IMR-90 (cell line): ENCODE data around the gene TBC1D12. TPM values are rescaled to one million over a fixed set of nuclear protein-coding genes. Genes with fewer than 3 reads are reported as not detected.

Source experiments
- ATAC-seq: fragments of 200-7000 bp; cut with Tn5 transposase; 2 replicates; pipeline ENCODE4 v1.9.1; 2020; ENCODE audit warnings: low read depth, mild to moderate bottlenecking, moderate library complexity
- BruUV-seq: library from RNA; stranded (reverse); fragments of 400-500 nt; replicated peaks from 2 replicates; lab custom pipeline; 2021; lab: Mats Ljungman, UMichigan
- CTCF ChIA-PET: fragments of 300-600 bp; formaldehyde crosslinking; extraction: SDS; loops from one replicate; lab custom pipeline; 2021; ENCODE audit warnings: antibody characterized with exemption; lab: Yijun Ruan, JAX
- POLR2A ChIA-PET: fragments of 300-600 bp; sonication (Branson Sonifier 250); formaldehyde crosslinking; loops from one replicate; lab custom pipeline; 2022; ENCODE audit warnings: antibody characterized with exemption; ENCODE audit not compliant: unreplicated experiment; lab: Charles Lee
- DNase-seq: peaks from one replicate; pipeline ENCODE4 v3.0.0; 2013
- H2AFZ ChIP-seq: replicated peaks from 2 replicates; pipeline ENCODE3; 2013; ENCODE audit warnings: low read length, mild to moderate bottlenecking; ENCODE audit not compliant: poor library complexity
- H2AK5ac ChIP-seq: 2 replicates; pipeline ENCODE4 v1.6.1; 2013; ENCODE audit warnings: low read depth, low read length, inconsistent platforms
- H2AK9ac ChIP-seq: replicated peaks from 2 replicates; pipeline ENCODE3; 2013; ENCODE audit warnings: mild to moderate bottlenecking, low read depth, low read length, moderate library complexity; ENCODE audit not compliant: poor library complexity
- H2BK120ac ChIP-seq: 2 replicates; pipeline ENCODE4 v1.6.1; 2013; ENCODE audit warnings: low read depth, low read length, inconsistent platforms
- H2BK15ac ChIP-seq: 3 replicates; pipeline ENCODE4 v1.6.1; 2013; ENCODE audit warnings: low read depth, low read length, inconsistent platforms
- H2BK20ac ChIP-seq: 2 replicates; pipeline ENCODE4 v1.6.1; 2013; ENCODE audit warnings: low read depth, mild to moderate bottlenecking, inconsistent platforms, low read length, moderate library complexity
- H2BK5ac ChIP-seq: 2 replicates; pipeline ENCODE4 v1.6.1; 2013; ENCODE audit warnings: mild to moderate bottlenecking, low read depth, low read length, inconsistent platforms; ENCODE audit not compliant: poor library complexity, severe bottlenecking
- H3K14ac ChIP-seq: replicated peaks from 2 replicates; pipeline ENCODE4 v1.6.1; 2013; ENCODE audit warnings: low read depth, low read length, inconsistent platforms
- H3K18ac ChIP-seq: 2 replicates; pipeline ENCODE4 v1.6.1; 2013; ENCODE audit warnings: low read depth, low read length, control low read depth
- H3K23ac ChIP-seq: 2 replicates; pipeline ENCODE4 v1.6.1; 2013; ENCODE audit warnings: low read depth, low read length, inconsistent platforms
- H3K27ac ChIP-seq: 2 replicates; pipeline ENCODE4 v1.5.1; 2013; ENCODE audit warnings: mild to moderate bottlenecking, control low read depth, low read length; ENCODE audit not compliant: insufficient read depth
- H3K27me3 ChIP-seq: 2 replicates; pipeline ENCODE4 v1.6.1; 2013; ENCODE audit warnings: low read length; ENCODE audit not compliant: control insufficient read depth, insufficient read depth
- H3K36me3 ChIP-seq: 2 replicates; pipeline ENCODE4 v1.6.1; 2013; ENCODE audit warnings: low read length, mixed read lengths; ENCODE audit not compliant: control insufficient read depth, insufficient read depth
- H3K4ac ChIP-seq: 2 replicates; pipeline ENCODE4 v1.6.1; 2013; ENCODE audit warnings: low read depth, low read length, inconsistent platforms
- H3K4me1 ChIP-seq: 2 replicates; pipeline ENCODE4 v1.6.1; 2013; ENCODE audit warnings: low read length, mixed read lengths; ENCODE audit not compliant: control insufficient read depth, insufficient read depth
- H3K4me2 ChIP-seq: 2 replicates; pipeline ENCODE4 v1.6.1; 2013; ENCODE audit warnings: low read depth, mild to moderate bottlenecking, control low read depth, low read length, moderate library complexity
- H3K4me3 ChIP-seq: 2 replicates; pipeline ENCODE4 v1.5.1; 2013; ENCODE audit warnings: low read depth, mild to moderate bottlenecking, control low read depth, low read length, moderate library complexity; ENCODE audit not compliant: insufficient read depth
- H3K56ac ChIP-seq: 2 replicates; pipeline ENCODE4 v1.6.1; 2013; ENCODE audit warnings: low read length, inconsistent platforms; ENCODE audit not compliant: insufficient read depth; ENCODE audit errors: extremely low read depth
- H3K79me1 ChIP-seq, 2 experiments: 2 replicates each; pipeline ENCODE4 v1.6.1; 2013; ENCODE audit warnings: low read length in 2 of 2, inconsistent platforms in 1 of 2, low read depth in 1 of 2
- H3K9ac ChIP-seq: 2 replicates; pipeline ENCODE4 v1.6.1; 2013; ENCODE audit warnings: low read depth, low read length, control low read depth
- H3K9me1 ChIP-seq: 2 replicates; pipeline ENCODE4 v1.6.1; 2013; ENCODE audit warnings: low read length, inconsistent platforms; ENCODE audit not compliant: insufficient read depth
- H3K9me3 ChIP-seq: 2 replicates; pipeline ENCODE4 v1.6.1; 2013; ENCODE audit warnings: low read length; ENCODE audit not compliant: control insufficient read depth, insufficient read depth
- H4K20me1 ChIP-seq: 2 replicates; pipeline ENCODE4 v1.6.1; 2013; ENCODE audit warnings: low read length, inconsistent platforms; ENCODE audit not compliant: insufficient read depth
- H4K5ac ChIP-seq: 2 replicates; pipeline ENCODE4 v1.6.1; 2013; ENCODE audit warnings: mild to moderate bottlenecking, low read depth, low read length, control low read depth
- H4K8ac ChIP-seq, 2 experiments: 2 replicates each; pipeline ENCODE4 v1.6.1; 2013; ENCODE audit warnings: low read depth in 2 of 2, low read length in 2 of 2, control low read depth in 1 of 2, inconsistent platforms in 1 of 2
- H4K91ac ChIP-seq: 2 replicates; pipeline ENCODE4 v1.6.1; 2013; ENCODE audit warnings: low read depth, low read length, inconsistent platforms; ENCODE audit not compliant: insufficient read depth
- BHLHE40 ChIP-seq: fragments of 150-350 bp; IDR thresholded peaks from 2 replicates; pipeline ENCODE4 v1.6.1; 2016; ENCODE audit warnings: mild to moderate bottlenecking, low read depth, low read length
- CEBPB ChIP-seq: IDR thresholded peaks from 2 replicates; pipeline ENCODE4 v1.6.1; 2012; ENCODE audit warnings: low read depth, low read length, improper control_type of control experiment
- CHD1 ChIP-seq: IDR thresholded peaks from 2 replicates; pipeline ENCODE4 v1.6.1; 2012; ENCODE audit warnings: low read depth, low read length, improper control_type of control experiment
- CTCF ChIP-seq: conservative IDR thresholded peaks from 2 replicates; pipeline ENCODE4 v1.5.1; 2012; ENCODE audit warnings: mild to moderate bottlenecking, low read depth, low read length, improper control_type of control experiment
- ELK1 ChIP-seq: fragments of 150-350 bp; IDR thresholded peaks from 2 replicates; pipeline ENCODE4 v1.6.1; 2016; ENCODE audit warnings: low read depth, mild to moderate bottlenecking, low read length, moderate library complexity, borderline replicate concordance
- FOS ChIP-seq: fragments of 150-350 bp; IDR thresholded peaks from 2 replicates; pipeline ENCODE4 v1.6.1; 2016; ENCODE audit warnings: low read depth, low read length
- MAFK ChIP-seq: IDR thresholded peaks from 2 replicates; pipeline ENCODE4 v1.6.1; 2012; ENCODE audit warnings: low read depth, low read length, improper control_type of control experiment
- MAZ ChIP-seq: IDR thresholded peaks from 2 replicates; pipeline ENCODE4 v1.6.1; 2012; ENCODE audit warnings: low read depth, mild to moderate bottlenecking, low read length, improper control_type of control experiment, moderate library complexity, borderline replicate concordance
- MXI1 ChIP-seq: IDR thresholded peaks from 2 replicates; pipeline ENCODE4 v1.6.1; 2012; ENCODE audit warnings: low read depth, mild to moderate bottlenecking, low read length, moderate library complexity, borderline replicate concordance
- NFE2L2 ChIP-seq: fragments of 150-350 bp; IDR thresholded peaks from 2 replicates; pipeline ENCODE4 v1.6.1; 2016; ENCODE audit warnings: low read depth, mild to moderate bottlenecking, low read length
- POLR2A ChIP-seq: IDR thresholded peaks from 2 replicates; pipeline ENCODE4 v1.6.1; 2012; ENCODE audit warnings: mild to moderate bottlenecking, low read depth, low read length
- RAD21 ChIP-seq: IDR thresholded peaks from 2 replicates; pipeline ENCODE4 v1.6.1; 2012; ENCODE audit warnings: low read length, improper control_type of control experiment
- RCOR1 ChIP-seq: IDR thresholded peaks from 2 replicates; pipeline ENCODE4 v1.6.1; 2012; ENCODE audit warnings: mild to moderate bottlenecking, low read length, improper control_type of control experiment; ENCODE audit not compliant: insufficient replicate concordance
- RFX5 ChIP-seq: IDR thresholded peaks from 2 replicates; pipeline ENCODE4 v1.8.0; 2012; ENCODE audit warnings: low read depth, mild to moderate bottlenecking, low read length, moderate library complexity
- SMC3 ChIP-seq: fragments of 150-350 bp; IDR thresholded peaks from 2 replicates; pipeline ENCODE4 v1.6.1; 2016; ENCODE audit warnings: low read depth, mild to moderate bottlenecking, antibody characterized with exemption, low read length, moderate library complexity
- USF2 ChIP-seq: fragments of 150-350 bp; IDR thresholded peaks from 2 replicates; pipeline ENCODE4 v1.6.1; 2017; ENCODE audit warnings: mild to moderate bottlenecking, antibody characterized with exemption, low read length, low read depth
- WGBS, 2 experiments: methylation state at CpG; one replicate each; pipeline versions ENCODE4 v1.1.5 to v1.1.7; 2013; ENCODE audit warnings: missing lambda C conversion rate in 2 of 2; ENCODE audit not compliant: insufficient read length in 1 of 2; ENCODE audit errors: extremely low coverage in 2 of 2; 5-methylcytosine and 5-hydroxymethylcytosine counted together
- dilution Hi-C: fragments of 300-500 bp; cut with HindIII; formaldehyde crosslinking; loops from one replicate; pipeline ENCODE4 v1.14.3; 2018; ENCODE audit warnings: low sequenced_read_pairs; ENCODE audit not compliant: unreplicated experiment
- in situ Hi-C: fragments of 300-500 bp; cut with MboI; formaldehyde crosslinking; loops from 3 replicates; pipeline ENCODE4 v1.14.3; 2019; ENCODE audit warnings: low sequenced_read_pairs, inconsistent platforms, mixed read lengths
- intact Hi-C: fragments of 100-400 bp; cut with micrococcal nuclease; formaldehyde crosslinking; loops from 2 replicates; pipeline ENCODE4 v1.10.0; 2022
- polyA plus RNA-seq, 3 experiments: library from polyadenylated mRNA; depleted of rRNA; stranded (reverse); fragments of >200 nt; gene quantifications; 2 replicates each; pipeline ENCODE4 v1.2.3, GENCODE V29; 2012; ENCODE audit warnings: low replicate concordance in 1 of 3
- total RNA-seq: library from RNA; depleted of rRNA; stranded (reverse); fragments of >200 nt; gene quantifications from 2 replicates; pipeline ENCODE4 v1.2.3, GENCODE V29; 2012

TBC1D12 gene
- total and polyA plus RNA-seq, 2 of the 4 experiments (the other 2 are of a cell fraction), result 1.9 to 5.4 TPM

GRCh38 chr10:94496010-94496409, 93.7 kb downstream of the TBC1D12 start:
- Histone ChIP-seq H3K9me3 (no peaks in the 10 kb centered on the region), H2AFZ (no peak overlapping the region), H2BK15ac (no peak overlapping the region), H4K5ac (no peak overlapping the region), H2BK120ac (no peak overlapping the region), H4K8ac (no peak overlapping the region), H3K9me1 (no peaks in the 10 kb centered on the region), H3K27me3 (no peaks in the 10 kb centered on the region), H3K4me3 (no peak overlapping the region), H4K20me1 (no peaks in the 10 kb centered on the region), H3K23ac (no peak overlapping the region), H3K14ac (no peak overlapping the region), H2AK5ac (no peak overlapping the region), H3K4me1 (peaks cover 4% of the 10 kb centered on the region; the same call in 1 of the 2 replicates), H2BK5ac (no peak overlapping the region), H3K79me1 (peaks cover 2 to 6% of the 10 kb centered on the region in 2 experiments; a peak in 3 of 4 replicates), H3K36me3 (no peaks in the 10 kb centered on the region), H2AK9ac (no peak overlapping the region), H3K4me2 (no peak overlapping the region), H3K27ac (no peak overlapping the region), H3K4ac (no peak overlapping the region), H3K56ac (no peak overlapping the region), H4K91ac (no peak overlapping the region), H2BK20ac (no peak overlapping the region), H3K9ac (no peak overlapping the region), H3K18ac (no peak overlapping the region)
- ATAC-seq (peak; percentile 44), DNase-seq (peak; percentile 12)
- in situ Hi-C loops (no loop called here), dilution Hi-C loops (no loop called here), intact Hi-C loops (no loop called here)
- ChIA-PET CTCF (no interaction called here), POLR2A (no interaction called here)
- BruUV-seq, result no TSS peak
- TF ChIP-seq NFE2L2, result no peak
- no peak for TF ChIP-seq SMC3
- no peak for TF ChIP-seq CEBPB
- no peak for TF ChIP-seq MAZ
- no peak for TF ChIP-seq MXI1
- TF ChIP-seq RCOR1, result no peak
- TF ChIP-seq ELK1, result no peak
- no peak for TF ChIP-seq CTCF
- TF ChIP-seq RFX5, result no peak
- TF ChIP-seq MAFK, result no peak
- no peak for TF ChIP-seq FOS
- TF ChIP-seq POLR2A, result no peak
- TF ChIP-seq RAD21, result no peak
- no peak for TF ChIP-seq BHLHE40
- TF ChIP-seq CHD1, result no peak
- no peak for TF ChIP-seq USF2
- WGBS, 2 experiments, result 92% methylated on average over 2 of the region's 4 CpGs; no CpG with 5 or more reads in 1 of the 2 experiments
